GM12865 (cell line): ENCODE data around the gene FAM3B.

Source experiments
- DNase-seq: peaks from one replicate; pipeline ENCODE4 v3.0.0; 2010; ENCODE audit warnings: low read depth
- H3K4me3 ChIP-seq: 2 replicates; pipeline ENCODE4 v1.5.1; 2011; ENCODE audit warnings: mild to moderate bottlenecking, low read depth, low read length, control low read depth
- TF ChIP-seq, protein P1 (sequence below): IDR thresholded peaks from 2 replicates; pipeline ENCODE4 v1.5.1; 2011; ENCODE audit warnings: low read length, control low read depth, low read depth, inconsistent platforms; ENCODE audit not compliant: insufficient read depth; ENCODE audit errors: missing control alignments

Gene FAM3B

DNA sequence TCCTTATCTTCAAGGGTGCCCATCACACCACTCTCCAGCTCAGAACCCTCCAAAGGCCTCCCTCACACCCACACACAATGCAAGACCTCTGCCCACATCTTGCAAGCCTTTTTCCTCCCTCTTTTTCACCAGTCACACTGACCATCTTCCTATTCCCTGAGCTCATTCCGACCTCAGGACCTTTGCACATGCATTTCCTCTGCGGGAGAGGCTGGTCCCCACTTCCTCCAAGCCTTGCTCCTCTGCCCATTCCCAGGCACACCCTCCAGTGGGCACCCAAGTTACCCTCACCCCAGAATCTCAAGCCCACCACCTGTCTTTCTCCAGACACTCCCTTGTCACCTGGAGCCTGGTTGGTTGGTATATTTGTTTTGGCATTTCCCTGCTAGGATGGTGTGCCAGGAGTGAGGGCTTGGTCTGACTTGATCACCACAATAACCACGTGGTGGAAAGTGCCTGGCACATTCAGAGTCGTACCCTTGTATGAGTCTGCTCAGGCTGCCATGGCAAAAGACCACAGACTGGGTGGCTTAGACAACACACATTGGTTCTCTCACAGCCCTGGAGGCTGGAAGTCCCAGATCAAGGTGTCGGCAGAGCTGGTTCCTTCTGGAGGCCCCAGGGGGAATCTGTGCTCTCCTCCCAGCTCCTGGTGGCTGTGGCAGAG lies 58.4 kb downstream of the FAM3B start:
- TF ChIP-seq, protein P1, sequence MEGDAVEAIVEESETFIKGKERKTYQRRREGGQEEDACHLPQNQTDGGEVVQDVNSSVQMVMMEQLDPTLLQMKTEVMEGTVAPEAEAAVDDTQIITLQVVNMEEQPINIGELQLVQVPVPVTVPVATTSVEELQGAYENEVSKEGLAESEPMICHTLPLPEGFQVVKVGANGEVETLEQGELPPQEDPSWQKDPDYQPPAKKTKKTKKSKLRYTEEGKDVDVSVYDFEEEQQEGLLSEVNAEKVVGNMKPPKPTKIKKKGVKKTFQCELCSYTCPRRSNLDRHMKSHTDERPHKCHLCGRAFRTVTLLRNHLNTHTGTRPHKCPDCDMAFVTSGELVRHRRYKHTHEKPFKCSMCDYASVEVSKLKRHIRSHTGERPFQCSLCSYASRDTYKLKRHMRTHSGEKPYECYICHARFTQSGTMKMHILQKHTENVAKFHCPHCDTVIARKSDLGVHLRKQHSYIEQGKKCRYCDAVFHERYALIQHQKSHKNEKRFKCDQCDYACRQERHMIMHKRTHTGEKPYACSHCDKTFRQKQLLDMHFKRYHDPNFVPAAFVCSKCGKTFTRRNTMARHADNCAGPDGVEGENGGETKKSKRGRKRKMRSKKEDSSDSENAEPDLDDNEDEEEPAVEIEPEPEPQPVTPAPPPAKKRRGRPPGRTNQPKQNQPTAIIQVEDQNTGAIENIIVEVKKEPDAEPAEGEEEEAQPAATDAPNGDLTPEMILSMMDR: no peak
- no peak overlapping the region for H3K4me3 ChIP-seq
- no peak for DNase-seq

DNA sequence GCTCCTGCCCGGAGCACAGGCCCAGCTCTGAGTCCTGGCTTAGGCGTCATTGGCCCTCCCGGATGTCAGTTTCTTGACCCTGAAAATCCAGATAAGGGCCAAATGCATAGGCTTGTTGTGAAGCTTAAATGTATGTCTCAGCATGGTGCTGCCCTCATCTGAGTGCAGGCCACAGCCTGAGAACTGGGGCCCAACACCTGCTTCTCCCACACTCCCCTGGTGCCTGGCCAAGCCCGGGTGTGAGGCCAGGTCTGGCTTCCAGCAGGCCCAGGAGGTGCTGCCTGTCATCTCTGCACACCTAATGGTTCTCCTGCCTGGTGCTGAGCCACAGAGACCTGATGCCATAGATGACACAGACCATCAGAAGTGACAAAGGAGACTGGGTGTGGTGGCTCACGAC lies 59.3 kb downstream of the FAM3B start:
- no peak overlapping the region for H3K4me3 ChIP-seq
- DNase-seq: no peak
- TF ChIP-seq, protein P1: no peak

DNA sequence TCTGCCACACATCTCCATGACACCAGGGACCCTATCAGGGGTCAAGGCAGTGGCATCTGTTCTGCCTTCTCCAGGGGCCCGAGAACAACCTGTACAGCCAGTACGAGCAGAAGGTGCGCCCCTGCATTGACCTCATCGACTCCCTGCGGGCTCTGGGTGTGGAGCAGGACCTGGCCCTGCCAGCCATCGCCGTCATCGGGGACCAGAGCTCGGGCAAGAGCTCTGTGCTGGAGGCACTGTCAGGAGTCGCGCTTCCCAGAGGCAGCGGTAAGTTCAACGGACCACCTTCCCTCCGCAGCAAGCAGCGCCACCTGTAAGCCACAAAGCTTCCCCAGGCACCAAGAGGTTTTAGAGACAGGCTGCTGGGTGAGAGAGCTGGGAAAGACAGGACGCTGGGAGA lies 61.1 kb downstream of the FAM3B start:
- no peak for DNase-seq
- TF ChIP-seq, protein P1: no peak
- H3K4me3 ChIP-seq: no peak overlapping the region

DNA sequence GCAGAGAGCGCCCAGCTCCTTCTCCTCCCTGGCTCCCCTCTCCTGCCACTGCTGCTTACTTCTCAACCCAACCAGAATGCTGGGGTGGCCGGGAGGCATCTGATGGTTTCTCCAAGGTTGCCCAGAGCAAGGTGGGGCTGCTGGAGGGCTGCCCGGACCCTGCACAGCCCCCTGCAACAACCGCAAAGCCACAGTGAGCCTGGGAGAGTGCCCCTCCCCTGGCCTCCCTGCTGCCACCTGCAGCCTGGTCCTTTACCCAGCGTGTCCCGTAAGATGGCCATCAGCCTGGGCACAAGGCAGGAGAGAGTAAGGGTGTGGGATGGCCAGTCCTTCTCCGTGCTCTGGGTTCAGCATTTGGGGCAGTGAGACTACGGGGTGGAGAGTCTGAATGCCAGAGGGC lies 62.2 kb downstream of the FAM3B start:
- no peak overlapping the region for H3K4me3 ChIP-seq
- DNase-seq: no peak
- TF ChIP-seq, protein P1: no peak

DNA sequence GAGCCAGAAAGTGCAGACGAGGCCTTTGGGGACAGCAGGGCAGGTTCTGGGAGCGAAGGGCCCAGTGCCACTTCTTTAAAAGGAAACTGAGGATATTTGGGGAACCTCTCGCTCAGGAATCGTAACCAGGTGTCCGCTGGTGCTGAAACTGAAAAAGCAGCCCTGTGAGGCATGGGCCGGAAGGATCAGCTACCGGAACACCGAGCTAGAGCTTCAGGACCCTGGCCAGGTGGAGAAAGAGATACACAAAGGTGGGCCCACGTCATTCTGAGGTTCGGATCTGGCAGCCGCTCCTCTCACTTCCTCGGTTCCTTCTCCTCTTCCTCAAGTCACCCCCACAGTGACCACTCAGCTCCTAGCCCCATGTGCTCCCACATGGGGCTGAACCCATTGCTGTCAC lies 63.3 kb downstream of the FAM3B start:
- DNase-seq: no peak
- TF ChIP-seq, protein P1: no peak

DNA sequence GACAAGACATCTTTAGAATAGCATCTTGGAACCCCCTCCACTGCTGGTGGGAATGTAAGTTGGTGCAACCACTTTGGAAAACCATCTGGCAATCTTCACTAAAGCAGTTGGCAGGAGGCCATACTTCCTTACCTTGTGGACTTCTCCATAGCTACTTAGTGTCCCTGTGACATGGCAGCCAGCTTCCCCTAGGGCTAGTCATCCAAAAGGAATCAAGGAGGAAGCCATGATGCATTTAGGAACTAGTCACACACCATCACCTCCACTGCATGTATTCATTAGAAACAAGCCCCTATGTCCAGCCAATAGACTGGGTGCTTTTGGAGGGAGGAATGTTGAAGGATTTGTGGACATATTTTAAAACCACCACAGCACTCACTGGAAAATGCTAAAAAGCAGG lies 65.1 kb downstream of the FAM3B start:
- H3K4me3 ChIP-seq: no peak overlapping the region
- DNase-seq: no peak
- TF ChIP-seq, protein P1: no peak

More for the DNA sequence above, 63.3 kb downstream of the FAM3B start:
- H3K4me3 ChIP-seq: no peak overlapping the region
